GM12878 (cell line): Measurements from ENCODE around the gene GFI1. TPM values are rescaled to one million over a fixed set of nuclear protein-coding genes. Genes with fewer than 3 reads are reported as not detected.
A peak's percentile ranks its signal among the peaks of the same experiment; 100 is the strongest.

ENCODE experiments used
- CEBPZ ChIP-seq: fragments of 150-350 bp; IDR thresholded peaks from 2 replicates; pipeline ENCODE4 v1.6.1; 2016; ENCODE audit warnings: low read depth, low read length
- CTCF ChIP-seq, 3 experiments: IDR thresholded peaks in 2 of 3; conservative IDR thresholded peaks in 1 of 3; 2 replicates each; pipeline ENCODE4 v1.5.1; 2011; ENCODE audit warnings: low read depth in 3 of 3, low read length in 3 of 3, mild to moderate bottlenecking in 3 of 3, control low read depth in 2 of 3, moderate library complexity in 2 of 3, inconsistent platforms in 1 of 3, mixed read lengths in 1 of 3; ENCODE audit not compliant: control insufficient read depth in 2 of 3, insufficient read depth in 1 of 3; ENCODE audit errors: extremely low read depth in 1 of 3
- FOXK2 ChIP-seq: fragments of 450-650 bp; IDR thresholded peaks from 2 replicates; pipeline ENCODE4 v1.6.1; 2017; ENCODE audit warnings: mild to moderate bottlenecking, moderate library complexity
- IRF4 ChIP-seq: IDR thresholded peaks from 2 replicates; pipeline ENCODE4 v1.6.1; 2011; ENCODE audit warnings: low read depth, low read length
- NR2F1 ChIP-seq: fragments of 450-650 bp; conservative IDR thresholded peaks from 2 replicates; pipeline ENCODE4 v1.6.1; 2017; ENCODE audit warnings: mild to moderate bottlenecking
- PAX8 ChIP-seq: fragments of 450-650 bp; IDR thresholded peaks from 2 replicates; pipeline ENCODE4 v1.6.1; 2017; ENCODE audit warnings: mild to moderate bottlenecking, moderate library complexity
- PML ChIP-seq: IDR thresholded peaks from 2 replicates; pipeline ENCODE4 v1.6.1; 2012; ENCODE audit warnings: low read length, inconsistent platforms
- RFX5 ChIP-seq: IDR thresholded peaks from 2 replicates; pipeline ENCODE4 v1.6.1; 2011; ENCODE audit warnings: low read depth, low read length, improper control_type of control experiment
- SP1 ChIP-seq: IDR thresholded peaks from one replicate; pipeline ENCODE4 v1.6.1; 2011; ENCODE audit warnings: low read depth, low read length
- ZNF622 ChIP-seq: fragments of 450-650 bp; IDR thresholded peaks from 2 replicates; pipeline ENCODE4 v1.6.1; 2017; ENCODE audit warnings: mild to moderate bottlenecking, inconsistent platforms
- ZSCAN29 ChIP-seq: fragments of 450-650 bp; IDR thresholded peaks from 2 replicates; pipeline ENCODE4 v1.6.1; 2017; ENCODE audit warnings: mild to moderate bottlenecking, moderate library complexity
- polyA plus RNA-seq, 11 experiments: library from polyadenylated mRNA; depleted of rRNA in 4 of 11; unstranded in 6 of 11; stranded (reverse) in 5 of 11; fragments of >200 nt; fragmentation: Nextera tagmentation in 4 of 11; fragmentation: Illumina TruSeq in 1 of 11; extraction: Ambion mirVana in 4 of 11; extraction: Trizol in 1 of 11; gene quantifications; 1 replicate in 1 of 11; 2 replicates in 10 of 11; pipeline versions ENCODE4 v1.2.1 to v1.2.3, GENCODE V29; 2011 to 2016; ENCODE audit warnings: inconsistent platforms in 2 of 11, missing spikeins in 2 of 11, low read depth in 1 of 11
- total RNA-seq, 4 experiments: library from RNA; depleted of rRNA in 3 of 4; stranded (reverse); fragments of >200 nt in 3 of 4; fragmentation: Illumina TruSeq in 1 of 4; extraction: Trizol in 1 of 4; gene quantifications; 2 replicates each; pipeline versions ENCODE4 v1.2.1 to v1.2.3, GENCODE V29; 2013 to 2021
- TF ChIP-seq, protein P1 (sequence below): IDR thresholded peaks from 2 replicates; pipeline ENCODE4 v1.6.1; 2012; ENCODE audit warnings: improper control_type of control experiment, low read depth, low read length; ENCODE audit not compliant: insufficient replicate concordance

The GFI1 gene
- total and polyA plus RNA-seq, 10 of the 15 experiments (the other 5 are each of a cell fraction or from before 2014, with no cell fraction given) = 1.8 to 18.3 (median 7.4) TPM

GRCh38 chr1:92464588-92465255, 22.0 kb downstream of the GFI1 start (continued):
- TF ChIP-seq CEBPZ (no peak), CTCF (IDR thresholded peaks at IDR 0.05 in 2 of 3, conservative IDR thresholded peaks at IDR 0.05 in 1 of 3; ENCODE audit: control insufficient read depth in 2 of 3, extremely low read depth in 1 of 3, insufficient read depth in 1 of 3, low read depth in 3 of 3, low read length in 3 of 3) (no peak), IRF4 (no peak), FOXK2 (no peak), PML (no peak), SP1 (no peak), PAX8 (no peak), NR2F1 (0 out of 2 replicates have a peak, but pooled peaks have one; percentile 22), ZNF622 (no peak), ZSCAN29 (no peak), RFX5 (no peak)
- TF ChIP-seq, protein P1, sequence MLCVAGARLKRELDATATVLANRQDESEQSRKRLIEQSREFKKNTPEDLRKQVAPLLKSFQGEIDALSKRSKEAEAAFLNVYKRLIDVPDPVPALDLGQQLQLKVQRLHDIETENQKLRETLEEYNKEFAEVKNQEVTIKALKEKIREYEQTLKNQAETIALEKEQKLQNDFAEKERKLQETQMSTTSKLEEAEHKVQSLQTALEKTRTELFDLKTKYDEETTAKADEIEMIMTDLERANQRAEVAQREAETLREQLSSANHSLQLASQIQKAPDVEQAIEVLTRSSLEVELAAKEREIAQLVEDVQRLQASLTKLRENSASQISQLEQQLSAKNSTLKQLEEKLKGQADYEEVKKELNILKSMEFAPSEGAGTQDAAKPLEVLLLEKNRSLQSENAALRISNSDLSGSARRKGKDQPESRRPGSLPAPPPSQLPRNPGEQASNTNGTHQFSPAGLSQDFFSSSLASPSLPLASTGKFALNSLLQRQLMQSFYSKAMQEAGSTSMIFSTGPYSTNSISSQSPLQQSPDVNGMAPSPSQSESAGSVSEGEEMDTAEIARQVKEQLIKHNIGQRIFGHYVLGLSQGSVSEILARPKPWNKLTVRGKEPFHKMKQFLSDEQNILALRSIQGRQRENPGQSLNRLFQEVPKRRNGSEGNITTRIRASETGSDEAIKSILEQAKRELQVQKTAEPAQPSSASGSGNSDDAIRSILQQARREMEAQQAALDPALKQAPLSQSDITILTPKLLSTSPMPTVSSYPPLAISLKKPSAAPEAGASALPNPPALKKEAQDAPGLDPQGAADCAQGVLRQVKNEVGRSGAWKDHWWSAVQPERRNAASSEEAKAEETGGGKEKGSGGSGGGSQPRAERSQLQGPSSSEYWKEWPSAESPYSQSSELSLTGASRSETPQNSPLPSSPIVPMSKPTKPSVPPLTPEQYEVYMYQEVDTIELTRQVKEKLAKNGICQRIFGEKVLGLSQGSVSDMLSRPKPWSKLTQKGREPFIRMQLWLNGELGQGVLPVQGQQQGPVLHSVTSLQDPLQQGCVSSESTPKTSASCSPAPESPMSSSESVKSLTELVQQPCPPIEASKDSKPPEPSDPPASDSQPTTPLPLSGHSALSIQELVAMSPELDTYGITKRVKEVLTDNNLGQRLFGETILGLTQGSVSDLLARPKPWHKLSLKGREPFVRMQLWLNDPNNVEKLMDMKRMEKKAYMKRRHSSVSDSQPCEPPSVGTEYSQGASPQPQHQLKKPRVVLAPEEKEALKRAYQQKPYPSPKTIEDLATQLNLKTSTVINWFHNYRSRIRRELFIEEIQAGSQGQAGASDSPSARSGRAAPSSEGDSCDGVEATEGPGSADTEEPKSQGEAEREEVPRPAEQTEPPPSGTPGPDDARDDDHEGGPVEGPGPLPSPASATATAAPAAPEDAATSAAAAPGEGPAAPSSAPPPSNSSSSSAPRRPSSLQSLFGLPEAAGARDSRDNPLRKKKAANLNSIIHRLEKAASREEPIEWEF = no peak
